GM21390 (cell line): ENCODE measurements around the gene SPRING1.
A peak's percentile ranks its signal among the peaks of the same experiment; 100 is the strongest.

ENCODE experiments used
- ATAC-seq: cut with Tn5 transposase; IDR thresholded peaks from one replicate; pipeline ENCODE4 v1.9.1; 2021; ENCODE audit not compliant: unreplicated experiment

SPRING1 gene

DNA sequence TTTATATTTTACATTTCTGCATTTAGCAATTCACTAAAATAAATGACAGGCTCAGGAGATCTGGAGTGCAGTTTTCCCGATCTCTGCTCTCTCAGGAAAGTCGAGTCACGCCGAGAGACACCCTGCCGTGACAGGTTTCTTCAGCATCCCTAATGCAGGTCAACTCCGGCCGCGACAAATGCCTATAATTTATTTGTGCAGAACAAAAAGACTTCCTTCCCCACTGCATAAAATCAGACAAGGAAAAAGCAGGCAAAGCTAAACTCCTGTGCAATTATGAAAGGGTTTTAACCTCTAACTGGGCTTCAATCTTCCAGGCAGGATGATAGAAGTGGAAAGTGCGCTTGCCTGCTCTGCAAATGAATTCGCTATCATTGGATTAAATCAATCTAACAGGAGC lies 28.1 kb downstream of the SPRING1 start:
- no peak for ATAC-seq

DNA sequence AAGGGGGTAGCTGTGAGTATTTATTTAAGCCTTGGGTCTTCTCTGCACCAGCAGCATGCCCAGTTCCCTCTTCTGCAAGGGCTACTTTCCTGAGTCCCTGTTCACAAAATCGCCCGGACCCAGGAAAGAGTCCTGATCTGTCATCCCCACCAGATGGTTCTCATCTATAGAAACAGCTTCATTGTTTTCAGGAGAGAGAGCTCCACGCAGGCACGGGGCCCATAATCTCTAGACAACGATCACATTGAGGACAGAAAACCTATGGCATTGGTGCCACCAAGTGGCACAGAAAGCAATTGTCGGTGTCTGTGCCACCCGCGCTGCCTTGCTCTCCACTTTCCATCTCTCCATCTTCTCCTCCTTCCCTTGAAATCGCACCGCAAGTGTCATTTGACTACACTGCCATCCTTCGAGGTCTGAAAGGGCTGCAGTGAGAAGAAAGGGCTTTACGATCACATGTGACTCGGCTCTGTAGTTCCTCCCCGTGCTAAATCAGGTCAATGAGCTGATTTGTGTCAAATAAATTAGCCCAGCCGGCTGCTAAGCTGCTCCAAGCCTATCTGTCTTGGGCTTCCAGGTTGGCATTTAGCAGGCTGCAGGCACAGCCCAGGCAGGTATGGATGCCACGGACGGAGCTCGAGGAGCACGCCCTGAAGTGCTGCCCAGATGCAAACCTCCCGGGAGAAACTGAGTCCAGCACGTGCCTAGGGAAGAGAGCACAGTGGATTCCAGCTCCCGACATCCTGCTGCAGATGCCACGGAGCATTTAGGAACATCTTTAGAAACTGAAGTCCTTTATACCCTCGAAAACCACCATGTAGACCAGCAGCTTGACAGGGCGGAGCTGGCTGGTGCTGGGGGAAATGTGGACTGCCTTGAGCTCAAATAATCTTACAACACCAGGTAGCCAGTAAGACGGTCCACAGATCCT lies 28.8 kb downstream of the SPRING1 start:
- ATAC-seq, result no peak

DNA sequence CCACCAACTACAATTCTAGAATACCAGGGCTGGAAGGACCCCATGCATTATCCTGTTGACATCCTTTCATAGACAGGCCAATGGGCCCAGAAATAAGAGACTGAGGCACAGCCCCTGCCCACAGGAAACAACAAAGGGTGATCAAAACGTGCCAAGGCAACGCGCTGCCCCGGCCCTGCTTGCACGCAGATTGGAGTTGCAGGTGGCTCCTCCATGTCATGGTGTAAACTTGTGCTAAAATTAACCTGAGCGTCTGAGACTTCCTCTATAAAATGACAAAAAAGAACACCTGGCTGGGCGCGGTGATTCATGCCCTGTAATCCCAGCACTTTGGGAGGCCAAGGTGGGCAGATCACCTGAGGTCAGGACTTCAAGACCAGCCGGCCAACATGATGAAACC lies 30.1 kb downstream of the SPRING1 start:
- ATAC-seq, result no peak

DNA sequence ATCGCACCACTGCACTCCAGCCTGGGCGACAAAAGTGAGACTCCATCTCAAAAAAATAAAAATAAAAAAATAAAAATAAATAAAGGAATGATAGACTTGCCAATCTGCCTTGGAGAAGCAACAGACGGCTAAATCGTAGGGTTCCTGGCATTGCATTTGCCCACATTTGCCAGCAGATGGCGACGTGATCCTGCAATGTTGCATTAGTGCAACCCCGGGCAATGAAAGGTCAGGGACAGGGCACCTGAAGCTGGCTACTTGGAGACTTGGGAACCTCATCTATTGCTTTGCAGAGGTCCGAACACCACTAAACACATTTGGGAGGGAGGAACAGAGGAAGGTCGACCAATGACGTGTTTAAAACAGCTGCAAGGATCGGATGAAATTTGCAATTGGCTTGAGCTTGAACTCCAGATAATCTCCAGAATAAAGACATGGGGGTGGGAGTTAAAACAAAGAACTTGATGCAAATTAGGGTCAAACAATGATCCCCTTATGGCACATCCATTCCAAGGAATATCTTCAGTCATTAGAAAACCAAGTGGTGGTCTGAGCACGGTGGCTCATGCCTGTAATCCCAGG lies 34.6 kb downstream of the SPRING1 start:
- ATAC-seq, result peak; percentile 57

DNA sequence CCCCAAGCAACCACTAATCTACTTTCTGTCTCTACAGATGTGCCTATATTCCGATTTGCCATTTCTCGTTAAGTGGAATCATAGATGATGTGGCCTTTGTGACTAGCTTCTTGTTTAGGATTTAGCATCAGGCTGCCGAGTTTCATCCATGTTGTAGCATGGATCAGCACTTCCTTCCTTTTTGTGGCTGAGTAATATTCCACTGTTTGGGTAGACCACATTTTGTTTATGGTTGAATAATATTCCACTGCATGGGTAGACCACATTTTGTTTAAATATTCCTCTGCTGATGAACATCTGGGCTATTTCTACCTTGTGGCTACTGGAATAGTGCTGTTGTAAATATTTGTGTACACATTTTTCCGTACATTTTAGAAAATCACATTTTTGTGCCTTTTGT lies 36.4 kb downstream of the SPRING1 start:
- ATAC-seq, result no peak

DNA sequence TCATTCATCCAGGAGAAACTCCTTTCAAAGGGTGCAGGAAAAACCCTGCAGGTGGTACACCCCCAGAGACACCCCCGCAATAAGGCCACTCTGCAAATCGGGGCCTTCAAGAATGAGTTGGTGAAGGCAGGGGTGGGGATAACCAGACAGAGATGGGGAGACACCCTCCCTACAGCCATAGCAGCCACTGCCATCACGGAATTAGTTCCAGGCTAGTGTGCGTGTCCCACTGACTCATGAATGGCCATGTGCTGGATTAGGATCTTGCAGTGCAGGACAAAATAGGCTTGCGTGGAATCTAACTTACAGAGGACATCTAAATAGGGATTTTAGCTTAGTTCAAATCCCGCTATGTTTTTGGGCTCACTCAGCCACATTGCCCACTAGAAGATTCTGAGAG lies 37.8 kb downstream of the SPRING1 start:
- no peak for ATAC-seq

DNA sequence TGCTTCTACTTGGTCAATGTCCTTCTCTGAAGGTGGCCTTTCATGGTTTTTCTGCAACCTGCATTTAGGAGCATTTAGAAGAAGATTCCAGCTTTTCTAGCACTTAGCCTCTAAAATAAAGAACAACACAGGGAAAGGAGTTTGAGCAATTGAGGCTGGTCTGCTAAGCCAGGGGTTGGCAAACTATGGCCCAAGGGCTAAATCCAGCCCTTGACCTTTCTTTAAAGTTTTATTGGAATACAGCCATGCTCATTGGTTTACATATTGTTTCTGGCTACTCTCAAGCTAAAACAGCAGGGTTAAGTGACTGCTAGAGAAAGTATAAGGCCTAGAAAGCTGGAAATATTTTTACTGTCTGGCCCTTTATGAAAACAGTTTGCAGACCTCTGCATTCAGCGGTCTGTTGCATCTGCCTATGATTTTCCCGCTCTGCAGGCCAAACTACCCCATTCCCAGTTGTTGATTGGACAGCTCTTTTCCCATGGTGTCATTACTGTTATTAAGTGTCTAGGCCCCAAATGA lies 39.3 kb downstream of the SPRING1 start:
- ATAC-seq, result no peak

DNA sequence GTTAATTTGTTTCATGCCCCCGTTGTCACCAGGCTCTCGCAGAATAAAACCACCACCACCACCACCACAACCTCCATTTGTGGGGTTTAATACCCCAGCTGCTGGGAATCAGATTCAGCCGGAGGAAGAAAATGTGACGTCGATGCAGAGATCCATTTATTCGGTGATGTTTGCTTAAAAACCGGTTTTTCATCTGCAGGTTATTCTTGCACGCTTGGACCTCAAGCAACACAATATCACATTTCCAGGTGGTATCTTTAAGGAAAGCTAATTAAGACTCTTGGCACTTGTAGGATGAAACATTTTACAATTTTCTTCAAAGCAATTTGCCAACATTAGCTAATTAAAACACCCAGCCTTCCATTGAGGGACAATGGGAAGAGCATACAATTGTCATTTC lies 39.8 kb downstream of the SPRING1 start:
- no peak for ATAC-seq

DNA sequence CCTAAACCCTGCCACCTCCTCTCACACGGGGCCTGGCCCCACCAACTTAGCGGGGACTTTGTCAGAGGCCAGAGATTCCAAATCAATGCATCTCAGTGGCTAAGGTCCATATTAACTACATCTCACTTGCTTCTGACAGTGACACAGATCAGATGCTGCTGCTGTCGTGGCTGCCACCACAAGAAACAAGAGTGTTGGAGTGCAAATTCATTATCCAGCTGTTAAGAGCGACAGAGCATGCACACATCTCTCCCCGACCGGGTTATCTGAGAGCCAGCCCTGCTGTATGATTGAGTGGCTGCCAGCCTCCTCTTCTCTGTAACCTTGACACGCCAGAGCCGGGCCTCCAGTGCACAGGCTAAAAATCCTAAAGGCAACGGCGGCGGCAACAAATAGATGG lies 40.2 kb downstream of the SPRING1 start:
- no peak for ATAC-seq

DNA sequence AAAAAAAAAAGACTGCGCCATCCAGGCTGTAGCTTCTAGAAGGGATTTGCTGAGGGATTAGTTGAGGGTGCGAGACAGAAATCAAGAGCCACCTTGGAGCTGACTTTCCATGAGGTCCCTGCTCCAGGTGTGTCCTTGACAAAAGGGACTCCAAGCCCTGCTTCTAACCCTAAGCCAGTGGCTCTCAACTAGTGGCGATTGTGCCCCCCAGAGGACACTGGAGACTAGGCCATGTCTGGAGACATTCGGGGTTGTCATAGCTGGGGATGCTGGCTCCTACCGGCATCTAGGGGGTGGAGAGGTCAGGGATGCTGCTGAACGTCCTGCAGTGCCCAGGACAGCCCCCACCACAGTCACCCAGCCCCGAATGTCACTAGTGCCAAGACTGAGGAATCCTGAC lies 40.6 kb downstream of the SPRING1 start:
- no peak for ATAC-seq

DNA sequence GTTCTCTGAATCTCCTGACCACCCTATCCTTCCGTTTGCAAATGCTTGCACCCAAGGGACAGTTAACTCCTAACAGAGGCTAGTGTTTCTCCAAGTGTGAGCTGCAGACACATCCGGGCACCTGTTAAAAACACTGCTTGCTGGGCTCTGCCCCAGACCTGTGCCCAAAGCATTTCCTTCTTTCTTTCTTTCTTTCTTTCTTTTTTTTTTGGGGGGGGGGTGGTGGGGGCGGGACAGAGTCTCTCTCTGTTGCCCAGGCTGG lies 42.5 kb downstream of the SPRING1 start:
- no peak for ATAC-seq

DNA sequence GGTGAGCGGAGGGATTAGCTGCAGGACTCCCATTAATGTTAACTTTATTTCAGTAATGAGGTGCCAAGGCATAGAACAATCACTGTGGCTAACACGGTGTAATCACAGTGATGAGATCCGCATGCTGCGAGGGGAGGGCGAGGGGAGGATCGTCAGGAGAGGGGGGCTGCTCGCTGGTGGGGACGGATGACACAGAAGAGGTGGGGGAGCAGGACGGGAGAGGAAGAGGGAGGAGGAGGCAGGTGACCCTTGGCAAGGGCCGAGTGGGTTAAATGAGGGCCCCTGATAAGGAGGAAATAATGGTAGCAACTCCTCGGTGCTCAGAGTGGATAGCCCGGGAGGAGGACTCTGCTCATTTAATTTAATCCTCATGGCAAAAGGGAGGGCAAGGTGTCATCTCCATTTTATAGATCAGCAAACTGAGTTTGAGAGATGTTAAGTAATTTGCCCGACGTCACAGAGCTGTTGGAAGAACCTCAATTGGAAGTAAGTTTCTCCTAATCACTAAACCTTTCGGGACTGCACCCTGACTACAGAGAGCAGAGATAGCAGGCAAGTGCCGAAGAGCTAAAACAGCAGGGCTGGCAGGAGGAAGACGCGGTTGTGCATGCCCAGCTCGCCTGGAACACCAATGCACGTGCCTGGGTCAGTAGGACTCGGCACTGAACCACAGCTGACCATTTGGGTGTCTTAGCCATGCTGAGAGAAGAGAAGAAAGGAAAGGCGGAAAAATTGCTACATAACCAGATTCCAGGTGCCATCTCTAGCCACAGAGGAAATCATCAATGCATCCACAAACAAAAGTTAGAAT lies 43.0 kb downstream of the SPRING1 start:
- ATAC-seq, result no peak

DNA sequence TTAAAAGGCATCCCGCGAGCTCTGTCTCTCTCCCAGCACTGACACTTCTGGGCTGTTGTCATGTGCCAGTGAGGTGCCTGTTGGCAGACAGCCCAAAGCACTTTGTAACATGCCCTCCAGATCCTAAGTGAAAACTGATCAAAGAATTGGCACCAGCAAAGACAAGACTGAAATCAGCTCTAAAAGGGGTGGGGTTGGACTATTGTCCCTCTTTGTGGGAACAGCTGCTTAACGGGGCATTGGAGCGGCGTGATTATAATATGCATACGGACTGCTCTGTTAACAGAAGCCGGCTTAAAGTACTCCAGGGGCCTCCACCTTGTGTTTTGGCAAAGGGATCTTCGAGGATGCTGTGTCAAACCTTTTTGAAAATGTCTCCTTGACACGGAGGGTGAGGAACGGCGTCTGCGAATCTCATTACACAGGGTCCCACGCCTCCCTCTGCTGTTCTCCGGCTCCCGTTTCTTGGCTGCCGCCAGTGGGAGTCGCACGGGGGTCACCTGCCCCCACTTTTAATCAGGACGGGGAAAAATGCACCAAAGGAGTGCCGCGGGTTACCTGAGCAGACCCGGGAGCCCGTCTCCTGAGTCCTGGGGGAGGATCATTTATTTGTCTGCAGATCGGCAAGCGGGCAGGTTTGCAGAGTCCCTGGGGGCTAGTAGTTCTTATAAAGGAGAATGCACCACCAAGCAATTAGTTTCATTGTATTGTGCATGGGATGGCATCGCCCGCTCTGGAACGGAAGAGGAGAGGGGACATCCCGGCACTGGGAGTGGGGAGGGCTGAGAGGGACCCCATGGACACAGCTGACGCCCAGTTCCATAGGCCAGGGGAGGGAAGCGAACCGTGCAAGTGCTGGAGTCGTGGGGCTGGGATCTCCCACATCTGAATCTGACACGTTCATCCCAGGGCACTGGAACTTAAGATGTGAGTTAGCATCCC lies 44.3 kb downstream of the SPRING1 start:
- ATAC-seq, result no peak

DNA sequence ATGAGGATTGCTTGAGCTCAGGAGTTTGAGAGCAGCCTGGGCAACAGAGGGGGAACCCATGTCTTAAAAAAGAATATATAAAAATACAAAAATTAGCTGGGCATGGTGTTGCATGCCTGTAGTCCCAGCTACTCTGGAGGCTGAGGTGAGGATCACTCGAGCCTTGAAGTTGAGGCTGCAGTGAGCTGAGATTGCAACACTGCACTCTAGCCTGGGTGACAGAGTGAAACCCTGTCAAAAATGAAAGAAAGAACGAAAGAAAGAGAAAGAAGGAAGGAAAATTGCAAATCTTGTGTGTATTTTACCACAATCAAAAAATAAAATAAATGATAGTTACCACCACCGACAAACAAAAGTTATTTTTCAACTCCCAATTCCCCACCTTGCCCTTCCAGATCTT lies 45.3 kb downstream of the SPRING1 start:
- no peak for ATAC-seq

DNA sequence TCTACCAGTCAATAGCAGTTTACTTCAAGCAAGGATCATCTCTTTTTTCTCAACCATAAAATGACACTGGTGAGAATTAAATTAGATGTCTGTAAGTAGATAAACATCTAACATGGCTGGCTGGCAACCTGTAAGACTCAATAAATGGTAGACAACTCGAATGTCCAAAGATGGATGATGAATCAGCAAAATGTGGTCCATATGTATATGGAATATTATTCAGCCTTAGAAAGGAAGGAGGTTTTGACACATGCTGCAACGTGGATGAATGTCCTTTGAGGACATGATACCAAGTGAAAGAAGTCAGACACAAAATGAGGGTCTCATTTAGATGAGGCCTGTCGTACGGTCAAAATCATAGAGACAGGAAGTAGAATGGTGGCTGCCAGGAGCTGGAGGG lies 46.2 kb downstream of the SPRING1 start:
- no peak for ATAC-seq

DNA sequence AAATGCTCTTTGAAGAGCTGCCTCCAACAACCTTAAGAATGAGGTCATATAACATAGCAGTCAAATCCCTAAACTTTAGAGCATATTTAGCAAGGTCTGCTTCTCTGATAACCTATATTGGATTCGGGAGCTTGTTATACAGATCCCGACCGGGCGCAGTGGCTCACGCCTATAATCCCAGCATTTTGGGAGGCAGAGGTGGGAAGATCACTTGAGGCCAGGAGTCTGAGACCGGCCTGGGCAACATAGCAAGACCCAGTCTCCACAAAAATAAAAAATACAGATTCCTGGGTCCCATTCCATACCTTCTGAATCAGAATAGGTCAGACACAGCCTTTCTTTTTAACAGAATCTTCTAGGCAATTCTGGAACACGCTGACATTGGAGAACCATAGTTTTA lies 46.7 kb downstream of the SPRING1 start:
- ATAC-seq, result no peak

DNA sequence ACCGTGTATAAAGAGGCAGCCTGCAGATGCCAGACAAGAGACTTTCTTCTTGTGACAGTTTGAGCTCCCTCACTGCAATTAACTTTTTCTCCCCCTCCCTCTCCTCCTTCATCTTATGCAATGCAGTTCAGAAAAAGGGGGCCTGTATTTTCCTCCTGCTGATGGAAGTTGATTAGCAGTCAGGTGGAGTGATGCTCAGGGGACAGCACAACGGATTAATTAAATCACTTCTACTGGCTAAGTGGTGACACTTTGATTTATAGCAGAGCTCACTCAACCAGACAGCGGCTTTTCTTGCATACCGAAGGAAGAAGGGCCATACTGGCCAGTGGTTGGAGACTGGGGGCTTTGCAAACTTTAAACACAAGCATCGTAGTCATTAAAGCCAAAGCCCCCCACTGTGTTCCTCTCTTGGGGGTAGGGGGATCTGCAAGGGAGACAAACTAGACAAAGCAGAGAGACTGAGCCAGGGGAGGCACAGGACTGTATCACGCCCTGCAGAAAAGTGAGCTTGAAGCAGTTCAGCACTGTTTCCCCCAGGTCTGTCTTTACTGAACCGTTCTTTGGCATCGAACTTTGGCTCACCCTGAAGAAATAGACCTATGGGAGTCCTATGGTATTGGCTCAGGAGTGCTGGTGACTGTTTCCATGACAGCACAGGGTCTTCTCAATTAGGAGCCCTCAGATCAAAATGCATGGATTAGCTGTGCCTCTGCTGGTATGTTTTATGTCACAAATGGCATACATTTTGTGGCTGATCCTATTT lies 47.7 kb downstream of the SPRING1 start:
- ATAC-seq, result no peak

DNA sequence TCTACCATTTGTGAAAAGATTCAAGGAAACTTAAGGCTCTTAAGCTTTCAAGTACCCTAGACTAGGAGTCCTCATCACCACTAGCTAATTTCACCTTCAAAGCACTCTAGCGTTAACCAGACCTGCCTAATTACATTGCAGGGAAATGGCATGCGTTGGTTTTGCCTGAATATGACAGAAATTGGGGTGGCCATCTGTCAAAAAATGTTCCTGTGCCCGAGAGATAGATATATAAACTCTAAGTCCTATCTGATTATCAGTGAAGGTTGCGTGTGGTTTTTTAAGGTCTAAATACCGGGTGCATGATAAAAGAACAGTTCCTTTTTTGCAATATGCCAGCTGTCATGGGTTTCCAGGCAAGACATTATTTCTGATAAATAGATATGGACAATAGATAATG lies 48.3 kb downstream of the SPRING1 start:
- ATAC-seq, result no peak
